Activated CD4-positive, alpha-beta T cell treated with anti-CD3 and anti-CD28 coated beads, Interleukin-2, amount 10 ng/mL, durations not matched to agents 24 days and 14 days (primary cell): ENCODE data around the gene HTATSF1. TPM values are rescaled to one million over a fixed set of nuclear protein-coding genes. Genes with fewer than 3 reads are reported as not detected.
A peak's percentile ranks its signal among the peaks of the same experiment; 100 is the strongest.

Experiments used
- DNase-seq: peaks from one replicate; pipeline ENCODE4 v3.0.0; 2022
- H3K27ac Mint-ChIP-seq: one replicate; pipeline ENCODE4 v1.8.0; 2022; ENCODE audit warnings: mild to moderate bottlenecking, mixed read lengths
- H3K27me3 Mint-ChIP-seq: one replicate; pipeline ENCODE4 v1.8.0; 2022; ENCODE audit warnings: mixed read lengths
- H3K36me3 Mint-ChIP-seq: one replicate; pipeline ENCODE4 v1.8.0; 2022; ENCODE audit warnings: low read depth, mild to moderate bottlenecking, mixed read lengths
- H3K4me1 Mint-ChIP-seq: one replicate; pipeline ENCODE4 v1.8.0; 2021; ENCODE audit warnings: mixed read lengths
- H3K4me3 Mint-ChIP-seq: one replicate; pipeline ENCODE4 v1.8.0; 2022; ENCODE audit warnings: mild to moderate bottlenecking, moderate library complexity, mixed read lengths
- H3K9me3 Mint-ChIP-seq: one replicate; pipeline ENCODE4 v1.8.0; 2021; ENCODE audit warnings: mixed read lengths
- intact Hi-C: fragments of 100-400 bp; cut with micrococcal nuclease; formaldehyde crosslinking; loops from one replicate; pipeline ENCODE4 v1.15.1; 2023
- total RNA-seq: library from RNA; stranded (reverse); gene quantifications from 2 replicates; pipeline ENCODE4 v1.2.3, GENCODE V29; 2022

The HTATSF1 gene
- total RNA-seq, 1 donor from 2014 or later, result 49.4 TPM

- Mint-ChIP-seq H3K9me3 (peaks cover 4% of the 10 kb centered on the region), H3K4me1 (peaks cover 2% of the 10 kb centered on the region), H3K27me3 (no peaks in the 10 kb centered on the region), H3K36me3 (no peaks in the 10 kb centered on the region), H3K27ac (no peak overlapping the region), H3K4me3 (no peak overlapping the region)
- no peak for DNase-seq
- intact Hi-C loops, result no loop called here
Observed at GRCh38 chrX:136477026-136477425, 20.4 kb upstream of the HTATSF1 start.

GRCh38 chrX:136480383-136480782, 17.0 kb upstream of the HTATSF1 start:
- intact Hi-C loops, result no loop called here
- Mint-ChIP-seq H3K4me1 (peaks cover 2% of the 10 kb centered on the region), H3K27me3 (peaks cover 15% of the 10 kb centered on the region), H3K36me3 (no peaks in the 10 kb centered on the region), H3K4me3 (no peak overlapping the region), H3K9me3 (no peaks in the 10 kb centered on the region), H3K27ac (no peak overlapping the region)
- no peak for DNase-seq

GRCh38 chrX:136487647-136488046, 9.7 kb upstream of the HTATSF1 start, which contains the start of gene BRS3:
BRS3 (plus strand) TSS chrX:136487947; CDS start chrX:136488115, 168 bp downstream.
- no peak for DNase-seq
- Mint-ChIP-seq H3K27me3 (peaks cover 54% of the 10 kb centered on the region), H3K36me3 (no peaks in the 10 kb centered on the region), H3K27ac (no peak within 1 kb of the TSS), H3K4me1 (no peaks in the 10 kb centered on the region), H3K9me3 (no peaks in the 10 kb centered on the region), H3K4me3 (no peak within 1 kb of the TSS)
- intact Hi-C loops, result no loop called here

GRCh38 chrX:136488706-136489105, 8.7 kb upstream of the HTATSF1 start:
- no peaks in the 10 kb centered on the region for H3K9me3 Mint-ChIP-seq
- H3K27me3 Mint-ChIP-seq, result peaks cover 48% of the 10 kb centered on the region
- DNase-seq, result no peak
- no peak overlapping the region for H3K4me3 Mint-ChIP-seq
- no peak overlapping the region for H3K27ac Mint-ChIP-seq
- no peaks in the 10 kb centered on the region for H3K4me1 Mint-ChIP-seq
- intact Hi-C loops, result no loop called here
- H3K36me3 Mint-ChIP-seq, result no peaks in the 10 kb centered on the region

GRCh38 chrX:136491832-136492231, 5.6 kb upstream of the HTATSF1 start:
- intact Hi-C loops, result loop anchor here (10.0 kb wide), 1 partner anchor 423 kb away; no protein-coding TSS in a partner anchor
- no peak overlapping the region for H3K4me3 Mint-ChIP-seq
- no peak for DNase-seq
- H3K4me1 Mint-ChIP-seq, result peaks cover 2% of the 10 kb centered on the region
- no peak overlapping the region for H3K27ac Mint-ChIP-seq
- no peaks in the 10 kb centered on the region for H3K36me3 Mint-ChIP-seq
- H3K9me3 Mint-ChIP-seq, result no peaks in the 10 kb centered on the region
- H3K27me3 Mint-ChIP-seq, result peaks cover 28% of the 10 kb centered on the region

- H3K4me3 Mint-ChIP-seq, result no peak overlapping the region
- peaks cover 22% of the 10 kb centered on the region for H3K27me3 Mint-ChIP-seq
- H3K4me1 Mint-ChIP-seq, result peaks cover 2% of the 10 kb centered on the region
- no peaks in the 10 kb centered on the region for H3K36me3 Mint-ChIP-seq
- intact Hi-C loops, result loop anchor here (10.0 kb wide), 1 partner anchor 422 kb away; no protein-coding TSS in a partner anchor
- H3K9me3 Mint-ChIP-seq, result no peaks in the 10 kb centered on the region
- no peak overlapping the region for H3K27ac Mint-ChIP-seq
- no peak for DNase-seq
Observed at GRCh38 chrX:136493011-136493410, 4.4 kb upstream of the HTATSF1 start.

- Mint-ChIP-seq H3K4me3 (peak overlapping the region; percentile 17), H3K27ac (no peak overlapping the region), H3K27me3 (peaks cover 15% of the 10 kb centered on the region), H3K9me3 (no peaks in the 10 kb centered on the region), H3K36me3 (peaks cover 2% of the 10 kb centered on the region), H3K4me1 (peaks cover 14% of the 10 kb centered on the region)
- intact Hi-C loops, result loop anchor here (5.0 to 10.0 kb wide), 3 partner anchors 122 to 420 kb away; partner anchors contain the start of gene MAP7D3
- no peak for DNase-seq
Observed at GRCh38 chrX:136495043-136495442, 2.3 kb upstream of the HTATSF1 start.

GRCh38 chrX:136496186-136496763, 1.1 kb upstream of the HTATSF1 start:
- peaks cover 8% of the 10 kb centered on the region for H3K36me3 Mint-ChIP-seq

GRCh38 chrX:136496764-136497555, 432 bp upstream of the HTATSF1 start:
- no peaks in the 10 kb centered on the region for H3K9me3 Mint-ChIP-seq
- DNase-seq, result peak; percentile 95
- peaks cover 18% of the 10 kb centered on the region for H3K4me1 Mint-ChIP-seq
- H3K27me3 Mint-ChIP-seq, result peaks cover 4% of the 10 kb centered on the region
- intact Hi-C loops, result loop anchor here (1.0 to 10.0 kb wide), 10 partner anchors 80 to 536 kb away; partner anchors contain the start of genes GPR101, MAP7D3, MMGT1 and RBMX
- H3K27ac Mint-ChIP-seq, result peak overlapping the region; percentile 94
- H3K4me3 Mint-ChIP-seq, result peak overlapping the region; percentile 94
- peaks cover 12% of the 10 kb centered on the region for H3K36me3 Mint-ChIP-seq

More at GRCh38 chrX:136496186-136496763, 1.1 kb upstream of the HTATSF1 start:
- Mint-ChIP-seq H3K9me3 (no peaks in the 10 kb centered on the region), H3K4me3 (peak overlapping the region; percentile 87), H3K4me1 (peaks cover 15% of the 10 kb centered on the region), H3K27me3 (peaks cover 6% of the 10 kb centered on the region), H3K27ac (peak overlapping the region; percentile 94)
- intact Hi-C loops, result loop anchor here (2.0 to 10.0 kb wide), 8 partner anchors 81 to 537 kb away; partner anchors contain the start of genes GPR101 and MAP7D3
- no peak for DNase-seq

GRCh38 chrX:136519069-136519468, 21.7 kb downstream of the HTATSF1 start:
- H3K27ac Mint-ChIP-seq, result no peak overlapping the region
- H3K9me3 Mint-ChIP-seq, result peaks cover 15% of the 10 kb centered on the region
- peaks cover 4% of the 10 kb centered on the region for H3K4me1 Mint-ChIP-seq
- no peaks in the 10 kb centered on the region for H3K27me3 Mint-ChIP-seq
- intact Hi-C loops, result no loop called here
- H3K4me3 Mint-ChIP-seq, result no peak overlapping the region
- no peak for DNase-seq
- H3K36me3 Mint-ChIP-seq, result peaks cover 7% of the 10 kb centered on the region

GRCh38 chrX:136523770-136524169, 26.4 kb downstream of the HTATSF1 start:
- intact Hi-C loops, result no loop called here
- H3K27ac Mint-ChIP-seq, result no peak overlapping the region
- H3K9me3 Mint-ChIP-seq, result peaks cover 12% of the 10 kb centered on the region
- H3K4me3 Mint-ChIP-seq, result no peak overlapping the region
- H3K4me1 Mint-ChIP-seq, result peaks cover 4% of the 10 kb centered on the region
- no peak for DNase-seq
- no peaks in the 10 kb centered on the region for H3K27me3 Mint-ChIP-seq
- peaks cover 1% of the 10 kb centered on the region for H3K36me3 Mint-ChIP-seq

- no peaks in the 10 kb centered on the region for H3K27me3 Mint-ChIP-seq
Observed at GRCh38 chrX:136525738-136526606, 28.6 kb downstream of the HTATSF1 start.

GRCh38 chrX:136528645-136529315, 31.4 kb downstream of the HTATSF1 start:
- intact Hi-C loops, result no loop called here
- H3K4me3 Mint-ChIP-seq, result no peak overlapping the region
- peaks cover 9% of the 10 kb centered on the region for H3K9me3 Mint-ChIP-seq
- H3K4me1 Mint-ChIP-seq, result peaks cover 5% of the 10 kb centered on the region
- no peak for DNase-seq
- no peak overlapping the region for H3K27ac Mint-ChIP-seq
- no peaks in the 10 kb centered on the region for H3K27me3 Mint-ChIP-seq
- H3K36me3 Mint-ChIP-seq, result no peaks in the 10 kb centered on the region

More at GRCh38 chrX:136525738-136526606, 28.6 kb downstream of the HTATSF1 start:
- Mint-ChIP-seq H3K4me1 (peaks cover 10% of the 10 kb centered on the region), H3K9me3 (peaks cover 15% of the 10 kb centered on the region), H3K4me3 (no peak overlapping the region), H3K36me3 (peaks cover 1% of the 10 kb centered on the region), H3K27ac (no peak overlapping the region)
- intact Hi-C loops, result no loop called here
- DNase-seq, result no peak
